ENCODE measurements around the gene RAN.
A peak's percentile ranks its signal among the peaks of the same experiment; 100 is the strongest.
"Not testable (repeated sequence)": the region's sequence is repeated elsewhere in the genome, so short reads cannot be mapped to it uniquely, and the experiment has no call there.

The RAN gene

DNA sequence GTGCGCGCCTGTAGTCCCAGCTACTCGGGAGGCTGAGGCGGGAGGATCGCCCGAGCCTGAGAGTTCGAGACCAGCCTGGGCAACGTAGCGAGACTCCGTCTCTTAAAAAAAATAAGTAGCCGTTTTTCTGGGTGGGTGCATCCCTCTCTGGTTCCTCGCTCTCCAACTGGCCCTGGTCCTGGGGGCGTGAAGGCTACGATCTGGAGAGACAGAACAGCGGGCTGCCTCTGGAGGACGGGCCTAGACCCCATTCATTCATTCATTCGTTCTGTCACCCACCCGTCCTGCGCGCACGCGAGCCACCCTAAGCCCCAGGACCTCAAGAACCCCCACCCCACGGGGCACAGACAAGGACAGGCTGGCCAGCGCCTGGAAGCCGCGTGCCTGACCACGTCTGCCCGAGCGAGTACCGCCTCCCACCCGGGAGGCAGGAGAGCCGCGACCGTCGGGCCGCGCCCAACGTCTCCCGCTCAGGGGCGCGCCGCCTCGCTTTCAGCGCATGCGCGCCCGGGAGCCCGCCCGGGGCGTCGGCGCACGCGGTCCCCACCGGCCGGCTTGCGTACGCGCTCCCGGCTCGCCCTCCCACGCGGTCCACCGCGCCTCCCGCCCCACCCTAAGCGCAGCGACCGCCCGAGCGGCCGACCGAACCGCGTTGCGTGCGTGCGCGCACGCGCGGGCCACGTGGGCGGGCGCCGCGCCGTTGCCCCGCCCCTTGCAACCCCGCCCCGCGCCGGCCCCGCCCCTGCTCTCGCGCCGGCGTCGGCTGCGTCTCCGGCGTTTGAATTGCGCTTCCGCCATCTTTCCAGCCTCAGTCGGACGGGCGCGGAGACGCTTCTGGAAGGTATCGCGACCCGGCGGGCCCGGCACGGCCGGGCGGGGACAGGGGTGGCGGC lies at the start of gene RAN:
RAN (plus strand) TSS at position 781 of the 893 bp plus-strand sequence. CDS start 528 bp downstream, outside the sequence.
- peak; percentile 69 to 70 for ATAC-seq

DNA sequence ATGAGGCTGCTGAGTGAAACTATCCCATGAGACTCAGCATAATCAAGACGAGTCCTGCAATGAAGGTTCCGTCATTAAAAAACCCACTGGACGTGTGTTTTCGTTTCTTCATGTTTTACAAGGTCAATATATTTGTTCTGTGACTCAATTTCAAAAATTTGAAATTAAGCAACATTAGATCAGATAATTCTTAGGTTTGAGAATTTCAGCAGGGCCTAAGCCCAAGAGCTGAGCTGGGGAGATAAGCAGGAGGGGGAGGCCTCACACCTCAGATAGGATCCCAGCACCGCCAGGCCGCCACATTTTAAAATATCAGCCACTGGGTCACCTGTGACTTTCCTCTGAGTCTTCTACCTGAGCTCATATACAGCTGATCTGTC lies 46.1 kb upstream of the RAN start:
- ATAC-seq, result no peak

DNA sequence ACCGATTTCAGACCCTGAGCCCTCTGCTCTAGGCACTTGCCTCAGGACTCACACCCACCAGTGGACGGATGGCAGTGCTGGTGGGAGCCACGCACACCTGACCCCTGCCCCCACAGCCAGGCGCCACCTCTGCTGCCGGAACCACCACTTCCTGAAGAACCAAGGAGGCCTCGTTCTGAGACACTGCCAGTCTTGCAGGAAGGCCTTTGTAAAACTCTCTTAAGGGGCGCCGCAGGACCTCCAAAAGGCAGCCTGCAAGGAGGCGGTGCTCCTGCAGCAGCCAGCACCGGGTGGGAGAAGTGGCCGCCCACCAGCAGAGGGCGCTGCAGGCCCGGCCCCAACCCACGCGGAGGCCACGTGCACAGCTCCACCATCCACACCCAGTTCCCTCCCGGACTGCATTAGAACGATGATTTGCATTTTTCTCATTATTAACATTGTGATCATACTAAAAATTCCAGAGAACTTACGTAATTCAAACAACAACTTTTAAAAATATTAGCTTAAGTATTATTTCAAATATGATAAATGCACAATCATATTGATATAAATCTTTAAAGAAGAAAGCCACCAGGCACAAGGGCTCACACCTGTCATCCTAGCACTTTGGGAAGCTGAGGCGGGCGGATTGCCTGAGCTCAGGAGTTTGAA lies 45.6 kb upstream of the RAN start:
- ATAC-seq, result peak; percentile 91 to 93

DNA sequence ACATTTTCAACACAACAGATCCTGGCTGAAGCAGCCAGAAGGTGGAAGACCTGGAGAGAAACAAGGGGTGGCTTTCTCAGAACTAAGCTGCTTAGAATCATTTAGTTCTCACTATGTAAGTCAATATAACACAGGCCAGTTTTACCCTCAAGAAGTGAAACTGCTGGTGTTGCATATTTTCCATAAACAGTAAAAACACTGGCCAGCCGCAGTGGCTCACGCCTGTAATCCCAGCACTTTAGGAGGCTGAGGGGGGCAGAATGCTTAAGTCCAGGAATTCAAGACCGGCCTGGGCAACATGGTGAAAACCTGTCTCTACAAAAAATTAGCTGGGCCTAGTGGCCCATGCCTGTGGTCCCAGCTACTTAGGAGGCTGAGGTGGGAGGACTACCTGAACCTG lies 44.4 kb upstream of the RAN start:
- no peak for ATAC-seq

DNA sequence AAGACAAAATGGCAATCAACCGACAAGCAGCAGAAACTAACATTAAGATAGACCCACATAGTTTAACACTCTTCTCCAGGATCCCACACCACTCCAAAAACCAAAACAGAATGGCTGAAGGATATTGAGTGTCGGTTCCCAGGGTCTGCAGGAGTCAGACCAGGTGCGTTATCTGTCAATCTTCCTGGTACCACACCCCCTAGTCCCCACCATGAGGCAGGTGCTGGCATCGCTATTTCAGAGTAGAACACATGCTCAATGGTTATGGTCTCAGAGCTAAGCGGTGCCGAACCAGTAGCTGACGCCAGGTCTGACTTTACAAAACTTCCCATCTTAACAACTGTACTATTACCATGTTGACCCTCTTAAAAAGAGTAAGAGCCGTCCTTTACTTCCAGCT lies 43.0 kb upstream of the RAN start:
- no peak for ATAC-seq

DNA sequence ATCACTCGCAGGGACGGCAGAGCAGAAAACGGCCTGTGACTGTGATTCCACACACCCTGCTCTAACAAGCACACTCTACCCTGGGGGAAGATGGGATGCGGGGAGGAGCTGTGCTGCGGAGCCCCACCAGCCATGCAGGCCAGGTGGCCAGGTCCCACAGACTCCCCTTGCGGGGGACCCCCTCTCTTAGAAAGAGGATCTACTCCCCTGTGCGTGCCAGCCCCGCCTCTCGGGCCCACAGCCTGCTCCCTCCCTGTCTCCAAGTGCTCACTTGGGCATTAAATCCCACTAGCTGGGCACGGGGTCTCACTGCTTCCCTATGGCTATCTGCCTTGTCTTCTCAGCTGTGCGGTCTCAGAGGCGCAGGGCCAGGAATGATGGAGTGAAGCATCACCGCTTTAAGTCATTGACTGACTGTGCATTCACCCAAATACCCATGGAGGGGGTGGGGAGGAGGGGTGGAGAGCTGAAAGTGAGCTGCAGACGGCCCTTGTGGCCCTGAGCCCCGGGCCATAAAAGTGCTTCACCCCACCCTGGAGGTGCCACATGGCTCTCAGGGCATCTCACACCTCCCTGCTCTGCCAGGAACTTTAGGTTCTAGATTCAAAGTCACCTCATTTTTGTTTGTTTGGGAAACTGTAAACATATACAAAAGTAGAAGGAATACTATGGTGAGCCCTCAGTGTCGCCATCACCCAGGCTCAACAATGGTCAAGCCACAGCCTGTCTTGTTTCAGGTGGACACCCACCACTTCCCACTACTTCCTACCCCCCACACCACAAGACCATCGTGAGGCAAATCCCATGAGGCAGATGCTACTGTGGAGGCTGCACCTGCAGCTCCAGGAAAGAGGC lies 42.2 kb upstream of the RAN start:
- no peak for ATAC-seq

DNA sequence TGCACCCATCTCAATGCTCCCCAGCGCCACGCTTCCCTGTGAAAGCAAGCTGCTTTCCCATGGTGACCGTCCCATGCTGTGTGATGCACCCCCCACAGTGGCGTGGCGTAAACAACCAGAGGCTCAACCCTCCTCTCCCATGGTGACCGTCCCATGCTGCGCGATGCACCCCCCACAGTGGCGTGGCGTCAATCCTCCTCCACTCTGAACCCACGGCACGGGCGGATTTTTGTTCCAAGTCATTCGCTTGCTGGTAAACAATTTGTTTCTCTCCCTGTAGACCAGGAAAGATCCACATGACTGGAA lies 41.7 kb upstream of the RAN start:
- ATAC-seq, result no peak

DNA sequence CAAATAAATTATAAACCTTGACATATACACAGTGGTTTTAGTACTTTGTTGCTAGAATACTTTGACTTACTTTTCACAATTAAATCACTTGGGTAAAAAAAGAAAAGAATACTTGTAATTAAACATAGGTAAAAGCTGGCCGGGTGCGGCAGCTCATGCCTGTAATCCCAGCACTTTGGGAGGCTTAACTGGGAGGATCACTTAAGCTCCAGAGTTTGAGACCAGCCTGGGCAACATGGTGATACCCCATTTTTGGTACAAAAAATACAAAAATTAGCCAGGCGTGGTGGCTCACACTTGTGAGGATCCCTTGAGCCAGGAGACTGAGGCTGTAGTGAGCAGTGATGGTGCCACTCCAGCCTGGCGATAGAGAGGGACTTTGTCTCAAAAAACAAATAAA lies 40.6 kb upstream of the RAN start:
- no peak for ATAC-seq

DNA sequence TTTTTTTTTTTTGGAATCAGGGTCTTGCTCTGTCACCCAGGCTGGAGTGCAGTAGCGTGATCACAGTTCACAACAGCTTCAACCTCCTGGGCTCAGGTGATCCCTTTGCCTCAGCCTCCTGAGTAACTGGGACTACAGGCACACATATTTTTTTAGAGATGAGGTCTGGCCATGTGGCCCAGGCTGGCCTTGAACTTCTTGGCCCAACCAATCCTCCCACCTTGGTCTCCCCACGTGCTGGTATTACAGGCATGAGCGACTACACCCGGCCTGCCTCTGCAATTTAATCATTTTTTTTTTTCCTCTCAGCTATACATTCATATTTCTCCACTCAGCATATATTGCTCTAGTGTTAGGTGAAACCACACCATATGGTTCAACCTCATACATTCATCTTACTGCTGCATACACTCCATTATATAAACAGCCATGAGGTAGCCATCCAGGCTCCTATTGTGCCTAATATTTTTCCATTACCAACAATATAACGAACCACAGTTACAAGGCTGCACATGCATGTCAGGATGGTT lies 39.9 kb upstream of the RAN start:
- no peak for ATAC-seq

DNA sequence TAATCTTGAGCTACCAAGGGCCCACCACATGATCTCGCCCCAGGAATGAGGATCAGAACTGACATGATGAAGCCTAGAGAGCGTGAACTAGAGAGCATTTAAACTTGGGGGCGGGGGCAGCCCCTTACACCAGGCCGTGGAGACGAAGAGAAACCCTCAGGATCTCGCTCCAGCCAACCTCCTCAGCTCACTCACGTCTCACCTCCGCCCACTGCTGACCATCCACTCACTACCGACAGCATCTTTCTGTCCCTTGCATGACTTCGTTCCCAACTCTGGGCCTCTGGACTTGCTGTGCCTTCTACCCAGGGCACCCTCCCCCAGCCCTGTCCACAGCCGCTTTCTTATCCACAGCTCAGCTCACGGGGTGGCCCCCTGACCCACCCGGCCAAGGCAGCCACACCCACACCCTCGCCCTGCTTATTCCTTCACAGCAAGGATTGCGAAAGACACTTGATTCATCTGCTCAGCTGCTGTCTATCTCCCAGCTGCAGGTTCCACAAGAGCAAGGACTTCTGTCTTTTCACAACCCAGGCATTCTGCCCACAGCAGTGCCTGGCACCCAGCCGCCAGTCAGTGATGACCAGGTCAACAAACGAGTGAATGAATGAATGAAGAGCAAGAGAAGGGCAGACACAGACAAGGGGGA lies 39.2 kb upstream of the RAN start:
- ATAC-seq, result no peak

DNA sequence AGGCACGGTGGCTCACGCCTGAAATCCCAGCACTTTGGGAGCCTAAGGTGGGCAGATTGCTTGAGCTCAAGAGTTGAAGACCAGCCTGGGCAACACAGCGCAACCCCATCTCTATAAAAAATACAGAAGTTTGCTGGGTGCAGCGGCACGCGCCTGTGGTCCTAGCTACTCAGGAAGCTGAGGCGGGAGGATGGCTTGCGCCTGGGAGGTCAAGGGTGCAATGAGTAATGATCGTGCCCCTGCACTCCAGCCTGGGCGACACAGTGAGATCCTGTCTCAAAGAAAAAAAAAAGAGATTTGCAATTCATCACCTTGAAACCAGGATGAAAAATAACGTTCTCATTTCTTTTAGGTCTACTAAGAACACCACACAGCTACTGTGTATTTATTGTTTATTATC lies 36.9 kb upstream of the RAN start:
- no peak for ATAC-seq

DNA sequence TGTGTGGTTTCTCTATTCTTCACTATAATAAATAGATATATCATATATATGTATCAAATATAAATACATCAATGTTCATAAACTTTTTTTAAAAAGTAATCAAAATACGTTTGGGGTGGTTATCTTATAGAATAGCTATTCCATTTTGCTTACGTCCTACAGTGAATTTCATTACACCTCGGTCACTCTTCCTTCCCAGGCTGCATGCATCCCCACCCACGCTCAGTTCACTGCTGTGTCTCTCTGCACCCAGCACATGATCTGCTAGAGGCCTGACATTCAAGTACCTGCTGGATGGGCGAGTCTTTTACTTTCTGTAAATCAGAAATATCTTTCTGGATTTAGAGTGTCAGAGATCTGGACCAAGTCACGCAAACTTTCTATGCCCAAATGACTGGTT lies 36.4 kb upstream of the RAN start:
- no peak for ATAC-seq

DNA sequence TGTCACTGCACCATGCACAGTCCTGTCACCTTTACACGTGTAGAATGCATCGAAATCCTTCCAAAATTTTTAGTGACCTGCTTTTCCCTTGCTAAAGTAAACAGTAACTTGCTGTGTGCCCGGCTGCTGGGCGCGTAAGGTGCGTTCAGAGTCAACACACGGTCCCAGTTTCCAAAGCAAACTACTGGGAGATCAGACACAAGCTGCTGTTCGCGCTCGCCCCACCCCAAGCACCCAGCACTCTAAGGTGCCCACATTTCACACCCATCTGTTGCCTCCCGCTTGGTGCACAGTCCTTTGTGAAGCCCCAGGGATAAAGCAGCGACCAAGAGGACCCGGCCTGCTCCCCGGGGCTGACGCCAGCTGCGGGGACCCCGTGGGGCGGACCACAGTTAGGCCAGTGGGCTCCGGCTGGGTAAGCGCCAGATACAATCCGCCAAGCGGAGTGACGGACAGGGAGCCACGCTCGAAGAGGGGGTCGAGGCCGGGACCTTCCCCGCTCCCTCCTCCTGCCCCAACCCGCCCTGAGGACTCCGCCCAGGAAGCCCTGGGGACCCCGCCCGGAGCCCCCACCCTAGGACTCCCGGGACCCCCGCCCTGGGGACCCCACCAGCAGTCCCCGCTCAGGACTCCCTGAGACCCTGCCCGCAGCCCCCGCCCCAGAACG lies 33.4 kb upstream of the RAN start:
- ATAC-seq, result peak; percentile 10 to 22

DNA sequence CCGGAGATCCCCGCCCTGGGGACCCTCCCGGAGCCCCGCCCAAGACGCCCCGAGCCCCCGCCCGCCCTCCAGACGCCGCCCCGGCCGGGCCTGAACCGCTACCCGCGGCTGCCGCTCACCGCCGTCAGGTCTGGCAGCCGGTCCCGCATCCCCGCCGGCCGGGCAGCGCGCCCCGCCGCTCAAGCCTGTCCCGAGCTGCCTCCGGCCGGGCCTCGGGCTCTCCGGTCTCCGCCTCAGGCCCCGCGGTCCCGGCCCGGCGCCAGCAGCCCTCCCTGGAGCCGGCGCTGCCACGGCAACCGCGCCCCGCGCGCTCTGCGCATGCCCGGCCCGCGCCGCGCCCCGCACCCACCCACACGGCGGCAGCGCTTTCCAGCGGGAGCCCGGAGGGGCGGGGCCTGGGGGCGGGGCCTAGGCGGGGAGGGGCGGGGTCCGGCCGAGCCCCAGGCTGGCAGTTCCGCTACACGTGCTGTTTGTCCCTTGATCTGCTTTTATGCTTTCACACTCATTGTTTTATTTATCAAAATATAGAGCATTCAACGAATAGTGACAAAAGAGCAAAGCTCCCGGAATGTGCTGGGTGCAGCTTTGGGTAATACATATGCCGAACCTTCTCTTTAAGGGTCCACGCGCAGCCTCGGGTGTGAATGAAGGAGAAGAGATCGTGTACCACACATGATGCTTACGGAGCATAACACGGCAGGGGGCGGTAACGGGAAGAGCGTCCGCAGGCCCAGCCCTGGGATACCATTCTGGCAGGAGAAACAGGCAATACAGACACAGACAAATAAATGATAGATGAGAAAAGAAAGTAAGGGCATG lies 32.7 kb upstream of the RAN start, which contains the start of gene STX2:
STX2 (minus strand) TSS at position 300 of the 819 bp plus-strand sequence; CDS start at position 149, 151 bp downstream.
- ATAC-seq, result peak; percentile 84 to 85

DNA sequence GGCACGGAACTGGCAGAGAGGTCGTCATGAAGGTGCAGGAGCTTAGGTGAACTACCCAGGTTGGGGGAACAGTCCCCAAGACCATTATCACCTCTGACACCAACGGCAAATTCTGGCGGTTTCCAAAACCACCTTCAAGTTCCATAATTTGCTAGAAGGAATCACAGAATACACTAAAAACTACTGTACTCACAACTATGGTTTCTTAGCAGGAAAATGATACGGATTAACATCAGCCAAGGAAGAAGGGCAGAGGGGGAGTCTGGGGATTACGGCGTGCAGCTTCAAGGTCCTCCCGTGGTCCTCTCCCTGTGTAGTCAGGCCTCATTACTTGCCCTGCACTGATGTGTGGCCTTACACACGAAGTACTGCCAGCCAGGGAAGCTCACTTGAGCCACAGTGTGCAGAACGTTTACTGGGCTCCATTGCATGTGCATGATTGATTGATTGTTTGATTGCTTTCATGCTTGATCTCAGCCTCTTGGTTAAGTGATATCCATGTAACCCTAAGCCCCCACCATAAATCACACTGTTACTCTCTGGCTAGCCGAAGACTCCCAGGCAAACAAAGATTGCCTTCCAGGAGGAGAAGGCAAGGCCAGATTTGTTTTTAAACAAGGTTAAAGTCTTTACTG lies 32.0 kb upstream of the RAN start:
- ATAC-seq, result no peak

DNA sequence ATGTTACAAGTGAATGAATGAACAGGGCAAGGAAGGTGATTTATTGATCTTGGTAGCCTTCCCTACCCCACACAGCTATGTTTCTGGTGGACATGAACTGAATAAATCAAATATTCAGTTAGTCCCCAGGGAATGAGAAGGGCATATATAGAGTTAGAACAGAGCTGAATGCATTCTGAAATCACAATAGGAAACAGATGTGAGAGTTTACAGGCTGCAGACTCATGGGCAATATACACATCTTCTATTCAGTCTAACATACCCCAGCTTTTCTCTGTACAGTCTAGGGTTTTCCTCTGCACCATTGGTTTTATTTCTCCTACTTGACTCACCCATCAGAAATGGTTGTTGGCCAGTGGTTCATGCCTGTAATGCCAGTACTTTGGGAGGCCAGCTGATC lies 25.5 kb upstream of the RAN start:
- no peak for ATAC-seq

DNA sequence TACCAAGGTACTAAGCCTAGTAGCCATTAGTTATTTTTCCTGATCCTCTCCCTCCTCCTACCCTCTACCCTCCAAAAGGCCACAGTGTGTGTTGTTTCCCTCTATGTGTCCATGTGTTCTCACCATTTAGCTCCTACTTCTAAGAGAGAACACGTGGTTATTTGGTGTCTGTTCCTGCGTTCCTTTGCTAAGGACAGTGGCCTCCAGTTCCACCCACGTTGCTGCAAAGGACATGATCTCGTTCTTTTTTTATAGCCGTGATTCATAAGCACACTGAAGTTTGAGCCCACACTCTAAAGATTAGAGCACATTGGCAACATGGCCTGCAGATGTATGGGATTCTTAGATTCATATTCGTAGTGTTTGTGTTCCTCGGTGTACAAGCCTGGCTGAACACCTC lies 24.8 kb upstream of the RAN start:
- ATAC-seq, result no peak

DNA sequence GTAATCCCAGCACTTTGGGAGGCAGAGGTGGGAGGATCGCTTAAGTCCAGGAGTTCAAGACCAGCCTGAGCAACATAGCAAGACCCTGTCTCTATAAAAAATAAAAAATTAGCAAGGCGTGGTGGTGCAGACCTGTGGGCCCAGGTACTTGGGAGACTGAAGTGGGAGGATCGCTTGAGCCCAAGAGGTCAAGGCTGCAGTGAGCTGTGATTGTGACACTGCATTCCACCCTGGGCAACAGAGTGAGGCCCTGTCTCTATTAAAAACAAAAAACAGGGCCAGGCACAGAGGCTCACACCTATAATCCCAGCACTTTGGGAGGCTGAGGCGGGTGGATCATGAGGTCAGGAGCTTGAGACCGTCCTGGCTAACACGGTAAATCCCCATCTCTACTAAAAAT lies 23.8 kb upstream of the RAN start:
- ATAC-seq, result not testable (repeated sequence)

DNA sequence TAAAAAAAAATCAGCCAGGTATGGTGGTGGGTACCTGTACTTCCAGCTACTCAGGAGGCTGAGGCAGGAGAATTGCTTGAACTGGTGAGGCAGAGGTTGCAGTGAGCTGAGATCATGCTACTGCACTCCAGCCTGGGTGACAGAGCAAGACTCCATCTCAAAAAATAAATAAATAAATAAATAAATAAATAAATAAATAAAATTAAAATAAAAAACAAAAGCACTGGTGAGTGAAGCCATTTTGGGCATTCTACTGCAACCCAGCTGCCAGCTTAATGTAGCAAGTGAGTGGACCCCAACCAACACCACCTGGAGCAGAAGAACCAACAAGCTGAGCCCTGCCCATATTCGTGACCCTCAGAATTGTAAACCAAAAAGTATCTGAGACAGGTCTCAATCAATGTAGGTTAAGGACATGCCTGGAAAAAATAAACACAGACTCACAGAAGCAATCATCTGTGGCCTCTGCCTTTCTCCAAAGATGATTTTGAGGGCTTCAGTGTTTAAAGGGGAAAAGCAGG lies 23.0 kb upstream of the RAN start:
- not testable (repeated sequence) for ATAC-seq
